Tibial nerve (tissue), 4 donors: ENCODE data around the gene GAPDH. TPM values are rescaled to one million over a fixed set of nuclear protein-coding genes. Genes with fewer than 3 reads are reported as not detected.
"Not testable (repeated sequence)": the region's sequence is repeated elsewhere in the genome, so short reads cannot be mapped to it uniquely, and the experiment has no call there.

Source experiments
- DNase-seq, 2 donors: peaks; one replicate each; pipeline ENCODE4 v3.0.0-alpha.2; 2019; ENCODE audit warnings: low spot score in 2 of 2
- H3K27ac ChIP-seq, 4 donors: fragments of 200-600 bp; sonication (generic) in 3 of 4; one replicate each; pipeline ENCODE4 v1.5.1; 2017 to 2019; ENCODE audit warnings: mild to moderate bottlenecking in 1 of 4
- H3K27me3 ChIP-seq, 2 donors: fragments of 200-600 bp; sonication (generic) in 1 of 2; one replicate each; pipeline versions ENCODE4 v1.5.1 to v1.6.0; 2017 to 2019
- H3K36me3 ChIP-seq, 3 donors: fragments of 200-600 bp; sonication (generic); one replicate each; pipeline ENCODE4 v1.5.1; 2018 to 2019
- H3K4me1 ChIP-seq, 4 donors: fragments of 200-600 bp; sonication (generic) in 3 of 4; one replicate each; pipeline ENCODE4 v1.5.1; 2017 to 2019
- H3K4me3 ChIP-seq, 4 donors: fragments of 200-600 bp; sonication (generic) in 3 of 4; one replicate each; pipeline ENCODE4 v1.5.1; 2017 to 2019; ENCODE audit warnings: mild to moderate bottlenecking in 1 of 4, moderate library complexity in 1 of 4
- H3K9me3 ChIP-seq, 4 donors: fragments of 200-600 bp; sonication (generic) in 3 of 4; one replicate each; pipeline ENCODE4 v1.5.1; 2017 to 2019
- CTCF ChIP-seq, 5 experiments: fragments of 200-600 bp in 3 of 5; fragments of 450-650 bp in 2 of 5; sonication (generic) in 3 of 5; IDR thresholded peaks; one replicate each; pipeline ENCODE4 v1.5.1; 2016 to 2019; ENCODE audit warnings: antibody characterized with exemption in 5 of 5, mild to moderate bottlenecking in 3 of 5, moderate library complexity in 2 of 5
- EP300 ChIP-seq, 2 donors: sonication (generic); formaldehyde crosslinking; IDR thresholded peaks; one replicate each; pipeline ENCODE4 v1.6.1; 2017; ENCODE audit warnings: antibody characterized with exemption in 2 of 2, mild to moderate bottlenecking in 1 of 2
- POLR2A ChIP-seq, 2 donors: fragments of 450-650 bp; IDR thresholded peaks; one replicate each; pipeline ENCODE4 v1.6.1; 2017; ENCODE audit warnings: antibody characterized with exemption in 2 of 2, mild to moderate bottlenecking in 2 of 2, moderate library complexity in 2 of 2
- WGBS, 2 donors: methylation state at CpG; one replicate each; pipeline ENCODE4 v1.1.5; 2018; 5-methylcytosine and 5-hydroxymethylcytosine counted together
- total RNA-seq, 4 donors: library from RNA; depleted of rRNA; stranded (reverse); fragments of >200 nt; gene quantifications; one replicate each; pipeline ENCODE4 v1.1.0, GENCODE V29; 2016

GAPDH gene
- 1,000 to 10,000 TPM; 1,360 to 2,316 (median 1,728) TPM for total RNA-seq

GRCh38 chr12:6533923-6534694 lies at the start of gene GAPDH:
Gene GAPDH, plus strand, starts transcription at chr12:6534517. Its CDS starts 316 bp downstream, at chr12:6534833.
- Histone ChIP-seq H3K27me3 (no peaks in the 10 kb centered on the region), H3K4me3 (peak within 1 kb of the TSS; percentile 82 to 100 (median 90)), H3K27ac (peak within 1 kb of the TSS; percentile 76 to 99 (median 96)), H3K36me3 (peaks cover 0 to 54% (median 22%) of the 10 kb centered on the region in 3 donors), H3K9me3 (no peaks in the 10 kb centered on the region), H3K4me1 (peaks cover 0 to 56% (median 39%) of the 10 kb centered on the region in 4 donors)
- peak; percentile 81 to 82 for DNase-seq
- whole genome bisulfite sequencing, 2 donors: 0 to 2% methylated on average over 46 to 55 of the region's 62 CpGs
- TF ChIP-seq CTCF (IDR thresholded peaks at IDR 0.05) (peak in 2 of 5 experiments; percentile 8 to 34), POLR2A (IDR thresholded peaks at IDR 0.05) (peak; percentile 90 to 92), EP300 (IDR thresholded peaks at IDR 0.05) (peak; percentile 22 to 99)

- DNase-seq: no peak
- Histone ChIP-seq H3K27me3 (peaks cover 0 to 5% of the 10 kb centered on the region in 2 donors), H3K27ac (no peak overlapping the region), H3K4me3 (no peak overlapping the region), H3K36me3 (peaks cover 0 to 17% (median 0%) of the 10 kb centered on the region in 3 donors), H3K9me3 (no peaks in the 10 kb centered on the region), H3K4me1 (peaks cover 0 to 11% (median 5%) of the 10 kb centered on the region in 4 donors)
- no peak for TF ChIP-seq EP300 (IDR thresholded peaks at IDR 0.05)
- no peak for TF ChIP-seq CTCF (IDR thresholded peaks at IDR 0.05)
- no peak for TF ChIP-seq POLR2A (IDR thresholded peaks at IDR 0.05)
- WGBS, 2 donors: 85 to 92% methylated on average over 1 of the region's 1 CpG
Measured at GRCh38 chr12:6488240-6488639, 46.1 kb upstream of the GAPDH start.

- no peaks in the 10 kb centered on the region for H3K9me3 ChIP-seq
- H3K4me3 ChIP-seq: no peak overlapping the region
- H3K27ac ChIP-seq: no peak overlapping the region
- DNase-seq: no peak
- H3K27me3 ChIP-seq: peaks cover 0 to 5% of the 10 kb centered on the region in 2 donors
- 57 to 60% methylated on average over 4 of the region's 4 CpGs for WGBS, 2 donors
- TF ChIP-seq POLR2A (IDR thresholded peaks at IDR 0.05): no peak
- no peak for TF ChIP-seq CTCF (IDR thresholded peaks at IDR 0.05)
- no peak for TF ChIP-seq EP300 (IDR thresholded peaks at IDR 0.05)
- H3K36me3 ChIP-seq: peaks cover 0 to 17% (median 0%) of the 10 kb centered on the region in 3 donors
- peaks cover 0 to 14% (median 9%) of the 10 kb centered on the region in 4 donors for H3K4me1 ChIP-seq
Measured at GRCh38 chr12:6489449-6489848, 44.9 kb upstream of the GAPDH start.

GRCh38 chr12:6490673-6491072 lies 43.6 kb upstream of the GAPDH start:
- 93 to 100% methylated on average over 1 of the region's 1 CpG for WGBS, 2 donors
- H3K4me3 ChIP-seq, DNase-seq, H3K9me3 ChIP-seq, H3K27ac ChIP-seq, H3K27me3 ChIP-seq: not testable (repeated sequence)
- peaks cover 0 to 26% (median 20%) of the 10 kb centered on the region in 4 donors for H3K4me1 ChIP-seq
- H3K36me3 ChIP-seq: peaks cover 0 to 17% (median 0%) of the 10 kb centered on the region in 3 donors

- H3K4me3 ChIP-seq: peak within 1 kb of the TSS; percentile 76 to 88 (median 82)
- H3K9me3 ChIP-seq: no peaks in the 10 kb centered on the region
- TF ChIP-seq CTCF (IDR thresholded peaks at IDR 0.05) (no peak), EP300 (IDR thresholded peaks at IDR 0.05) (peak; percentile 63 to 98), POLR2A (IDR thresholded peaks at IDR 0.05) (peak; percentile 62 to 89)
- peaks cover 0 to 29% (median 0%) of the 10 kb centered on the region in 3 donors for H3K36me3 ChIP-seq
- WGBS, 2 donors: 1% methylated on average over 31 to 39 of the region's 39 CpGs
- H3K4me1 ChIP-seq: peaks cover 0 to 28% (median 20%) of the 10 kb centered on the region in 4 donors
- H3K27ac ChIP-seq: peak within 1 kb of the TSS; percentile 88 to 98 (median 96)
- DNase-seq: peak; percentile 91 to 95
- H3K27me3 ChIP-seq: peaks cover 0 to 2% of the 10 kb centered on the region in 2 donors
Measured at GRCh38 chr12:6492838-6493496, 41.4 kb upstream of the GAPDH start, which contains the start of gene MRPL51. Gene MRPL51, minus strand, starts transcription at chr12:6493262. Its CDS starts 126 bp downstream, at chr12:6493136.
